ENCODE measurements around the gene LRRFIP2. TPM values are rescaled to one million over a fixed set of nuclear protein-coding genes. Genes with fewer than 3 reads are reported as not detected.
"Not testable (repeated sequence)": the region's sequence is repeated elsewhere in the genome, so short reads cannot be mapped to it uniquely, and the experiment has no call there.

LRRFIP2 gene
- total RNA-seq, 1 experiment from 2014 or later = 93.9 TPM

GRCh38 chr3:37183976-37184375 is 9.6 kb upstream of the LRRFIP2 start:
- no peak for DNase-seq (ENCODE audit: low spot score)

- DNase-seq (ENCODE audit: low spot score) = peak; percentile 94
These were observed 9.0 kb upstream of the LRRFIP2 start for GRCh38 chr3:37183375-37183831.

- no peak for DNase-seq (ENCODE audit: low spot score)
These were observed 8.4 kb upstream of the LRRFIP2 start for GRCh38 chr3:37182816-37183215.

GRCh38 chr3:37181756-37182155 is 7.4 kb upstream of the LRRFIP2 start:
- DNase-seq (ENCODE audit: low spot score) = no peak

- no peak for DNase-seq (ENCODE audit: low spot score)
These were observed 5.0 kb upstream of the LRRFIP2 start for GRCh38 chr3:37179144-37179967.

- no peak for DNase-seq (ENCODE audit: low spot score)
These were observed 576 bp downstream of the LRRFIP2 start for GRCh38 chr3:37173806-37174205.

GRCh38 chr3:37171144-37171543 is 3.2 kb downstream of the LRRFIP2 start:
- DNase-seq (ENCODE audit: low spot score) = no peak

GRCh38 chr3:37170513-37170912 is 3.9 kb downstream of the LRRFIP2 start:
- no peak for DNase-seq (ENCODE audit: low spot score)

- DNase-seq (ENCODE audit: low spot score) = no peak
These were observed 4.3 kb downstream of the LRRFIP2 start for GRCh38 chr3:37170060-37170459.

- DNase-seq (ENCODE audit: low spot score) = no peak
These were observed 5.5 kb downstream of the LRRFIP2 start for GRCh38 chr3:37168896-37169295.

GRCh38 chr3:37163262-37164015 is 10.9 kb downstream of the LRRFIP2 start:
- peak; percentile 68 for DNase-seq (ENCODE audit: low spot score)

- no peak for DNase-seq (ENCODE audit: low spot score)
These were observed 11.7 kb downstream of the LRRFIP2 start for GRCh38 chr3:37162501-37163245.

- no peak for DNase-seq (ENCODE audit: low spot score)
These were observed 13.0 kb downstream of the LRRFIP2 start for GRCh38 chr3:37161351-37161750.

- no peak for DNase-seq (ENCODE audit: low spot score)
These were observed 18.6 kb downstream of the LRRFIP2 start for GRCh38 chr3:37155782-37156181.

- no peak for DNase-seq (ENCODE audit: low spot score)
These were observed 19.6 kb downstream of the LRRFIP2 start for GRCh38 chr3:37154668-37155314.

GRCh38 chr3:37150621-37151020 is 23.8 kb downstream of the LRRFIP2 start:
- DNase-seq (ENCODE audit: low spot score) = no peak

- no peak for DNase-seq (ENCODE audit: low spot score)
These were observed 25.1 kb downstream of the LRRFIP2 start for GRCh38 chr3:37149257-37149656.

GRCh38 chr3:37148208-37148607 is 26.2 kb downstream of the LRRFIP2 start:
- no peak for DNase-seq (ENCODE audit: low spot score)

GRCh38 chr3:37147666-37148065 is 26.7 kb downstream of the LRRFIP2 start:
- no peak for DNase-seq (ENCODE audit: low spot score)

- not testable (repeated sequence) for DNase-seq (ENCODE audit: low spot score)
These were observed 27.5 kb downstream of the LRRFIP2 start for GRCh38 chr3:37146927-37147326.

GRCh38 chr3:37145611-37146010 is 28.8 kb downstream of the LRRFIP2 start:
- no peak for DNase-seq (ENCODE audit: low spot score)

- DNase-seq (ENCODE audit: low spot score) = no peak
These were observed 29.6 kb downstream of the LRRFIP2 start for GRCh38 chr3:37144806-37145205.

All from A172 (cell line).